HEK293 (cell line): ENCODE results near the gene CUL9.

Source experiments
- ATF2 ChIP-seq: fragments of 450-650 bp; formaldehyde crosslinking; IDR thresholded peaks from 2 replicates; pipeline ENCODE4 v1.5.1; 2016; ENCODE audit warnings: missing biosample characterization, missing genetic modification characterization, low read depth
- BCL11A ChIP-seq: fragments of 450-650 bp; formaldehyde crosslinking; IDR thresholded peaks from 2 replicates; pipeline ENCODE4 v1.5.1; 2016; ENCODE audit warnings: low read depth, missing biosample characterization, missing genetic modification characterization
- GLIS2 ChIP-seq: fragments of 450-650 bp; formaldehyde crosslinking; IDR thresholded peaks from 2 replicates; pipeline ENCODE4 v1.5.1; 2016; ENCODE audit warnings: missing biosample characterization, missing genetic modification characterization
- IKZF3 ChIP-seq: fragments of 450-650 bp; IDR thresholded peaks from 2 replicates; pipeline ENCODE4 v1.5.0; 2018; ENCODE audit warnings: missing biosample characterization, mild to moderate bottlenecking, missing genetic modification characterization, moderate library complexity
- MEIS1 ChIP-seq: sonication (generic); formaldehyde crosslinking; IDR thresholded peaks from 2 replicates; pipeline ENCODE4 v1.8.1; 2022; ENCODE audit warnings: missing genetic modification reagents, mild to moderate bottlenecking, borderline replicate concordance
- OVOL3 ChIP-seq: fragments of 450-650 bp; formaldehyde crosslinking; IDR thresholded peaks from 2 replicates; pipeline ENCODE4 v1.5.1; 2016; ENCODE audit warnings: missing biosample characterization, missing genetic modification characterization
- PRDM1 ChIP-seq: fragments of 450-650 bp; formaldehyde crosslinking; IDR thresholded peaks from 2 replicates; pipeline ENCODE4; 2016; ENCODE audit warnings: missing biosample characterization, missing genetic modification characterization
- PRDM10 ChIP-seq: fragments of 450-650 bp; formaldehyde crosslinking; IDR thresholded peaks from 2 replicates; pipeline ENCODE4 v1.5.1; 2016; ENCODE audit warnings: missing biosample characterization, missing genetic modification characterization
- SETDB1 ChIP-seq: IDR thresholded peaks from one replicate; pipeline ENCODE4 v1.6.1; 2017; ENCODE audit warnings: mild to moderate bottlenecking, low read length, moderate library complexity, mixed read lengths; ENCODE audit not compliant: insufficient read length
- SP7 ChIP-seq: fragments of 450-650 bp; formaldehyde crosslinking; IDR thresholded peaks from 2 replicates; pipeline ENCODE4 v1.5.1; 2016; ENCODE audit warnings: missing biosample characterization, missing genetic modification characterization
- ZBTB11 ChIP-seq: fragments of 450-650 bp; formaldehyde crosslinking; conservative IDR thresholded peaks from 2 replicates; pipeline ENCODE4 v1.5.1; 2016; ENCODE audit warnings: low read depth, missing biosample characterization, missing genetic modification characterization
- ZNF112 ChIP-seq: fragments of 450-650 bp; formaldehyde crosslinking; IDR thresholded peaks from 2 replicates; pipeline ENCODE4 v1.5.0; 2017; ENCODE audit warnings: missing biosample characterization, missing genetic modification characterization
- ZNF121 ChIP-seq: fragments of 450-650 bp; formaldehyde crosslinking; IDR thresholded peaks from 2 replicates; pipeline ENCODE4 v1.5.1; 2016; ENCODE audit warnings: missing biosample characterization, missing genetic modification characterization
- ZNF211 ChIP-seq: fragments of 450-650 bp; formaldehyde crosslinking; IDR thresholded peaks from 2 replicates; pipeline ENCODE4 v1.5.1; 2016; ENCODE audit warnings: low read depth, missing biosample characterization, missing genetic modification characterization
- ZNF239 ChIP-seq: fragments of 450-650 bp; formaldehyde crosslinking; IDR thresholded peaks from 2 replicates; pipeline ENCODE4 v1.5.1; 2016; ENCODE audit warnings: missing biosample characterization, missing genetic modification characterization
- ZNF24 ChIP-seq: fragments of 450-650 bp; formaldehyde crosslinking; IDR thresholded peaks from 2 replicates; pipeline ENCODE4 v1.5.1; 2016; ENCODE audit warnings: missing biosample characterization, missing genetic modification characterization
- ZNF248 ChIP-seq: fragments of 450-650 bp; formaldehyde crosslinking; IDR thresholded peaks from 2 replicates; pipeline ENCODE4 v1.5.1; 2017; ENCODE audit warnings: missing biosample characterization, missing genetic modification characterization
- ZNF311 ChIP-seq: fragments of 450-650 bp; formaldehyde crosslinking; IDR thresholded peaks from 2 replicates; pipeline ENCODE4 v1.5.1; 2017; ENCODE audit warnings: missing biosample characterization, missing genetic modification characterization, borderline replicate concordance
- ZNF324 ChIP-seq: fragments of 450-650 bp; formaldehyde crosslinking; IDR thresholded peaks from 2 replicates; pipeline ENCODE4 v1.5.1; 2016; ENCODE audit warnings: missing biosample characterization, missing genetic modification characterization
- ZNF37A ChIP-seq: fragments of 450-650 bp; IDR thresholded peaks from 2 replicates; pipeline ENCODE4 v1.5.1; 2018; ENCODE audit warnings: missing biosample characterization, missing genetic modification characterization
- ZNF394 ChIP-seq: fragments of 450-650 bp; formaldehyde crosslinking; IDR thresholded peaks from 2 replicates; pipeline ENCODE4 v1.5.1; 2016; ENCODE audit warnings: missing biosample characterization, missing genetic modification characterization, mild to moderate bottlenecking, moderate library complexity, borderline replicate concordance
- ZNF548 ChIP-seq: fragments of 450-650 bp; formaldehyde crosslinking; IDR thresholded peaks from 2 replicates; pipeline ENCODE4 v1.5.1; 2016; ENCODE audit warnings: missing biosample characterization, missing genetic modification characterization
- ZNF600 ChIP-seq: fragments of 450-650 bp; formaldehyde crosslinking; IDR thresholded peaks from 2 replicates; pipeline ENCODE4 v1.5.1; 2016; ENCODE audit warnings: missing biosample characterization, missing genetic modification characterization
- ZNF629 ChIP-seq: fragments of 450-650 bp; formaldehyde crosslinking; IDR thresholded peaks from 2 replicates; pipeline ENCODE4 v1.5.1; 2017; ENCODE audit warnings: missing biosample characterization, missing genetic modification characterization
- ZNF677 ChIP-seq: fragments of 450-650 bp; IDR thresholded peaks from 2 replicates; pipeline ENCODE4 v1.5.0; 2018; ENCODE audit warnings: missing biosample characterization, mild to moderate bottlenecking, missing genetic modification characterization, moderate library complexity
- ZNF747 ChIP-seq: fragments of 450-650 bp; formaldehyde crosslinking; IDR thresholded peaks from 2 replicates; pipeline ENCODE4 v1.5.1; 2016; ENCODE audit warnings: missing biosample characterization, missing genetic modification characterization
- ZNF776 ChIP-seq: fragments of 450-650 bp; formaldehyde crosslinking; IDR thresholded peaks from 2 replicates; pipeline ENCODE4 v1.5.0; 2017; ENCODE audit warnings: missing biosample characterization, missing genetic modification characterization, borderline replicate concordance
- ZNF837 ChIP-seq: fragments of 450-650 bp; formaldehyde crosslinking; IDR thresholded peaks from 2 replicates; pipeline ENCODE4 v1.5.1; 2016; ENCODE audit warnings: missing biosample characterization, missing genetic modification characterization
- ZNF843 ChIP-seq: fragments of 450-650 bp; formaldehyde crosslinking; IDR thresholded peaks from 2 replicates; pipeline ENCODE4 v1.5.1; 2016; ENCODE audit warnings: missing biosample characterization, missing genetic modification characterization
- ZSCAN23 ChIP-seq: fragments of 450-650 bp; formaldehyde crosslinking; IDR thresholded peaks from 2 replicates; pipeline ENCODE4 v1.5.1; 2016; ENCODE audit warnings: missing biosample characterization, missing genetic modification characterization
- TF ChIP-seq, protein P1 (sequence below): fragments of 450-650 bp; formaldehyde crosslinking; IDR thresholded peaks from 2 replicates; pipeline ENCODE4 v1.5.1; 2016; ENCODE audit warnings: missing biosample characterization, missing genetic modification characterization

Gene CUL9

GRCh38 chr6:43174263-43175112, 7.5 kb upstream of the CUL9 start (continued):
- TF ChIP-seq ZBTB11 (tag by site-specific recombination) (peak; percentile 35; the same call in 1 of the 2 replicates), ZNF629 (tag by site-specific recombination) (peak; percentile 41; the same call in 1 of the 2 replicates), ZNF548 (tag by site-specific recombination) (no peak), ZNF239 (tag by site-specific recombination) (no peak), PRDM10 (tag by site-specific recombination) (peak; percentile 83), ZNF843 (tag by site-specific recombination) (peak; percentile 56; the same call in 1 of the 2 replicates), ZNF394 (tag by site-specific recombination) (no peak), MEIS1 (CRISPR knock-in tag) (no peak), ZNF112 (tag by site-specific recombination) (no peak), ZNF776 (tag by site-specific recombination) (no peak), ZNF747 (tag by site-specific recombination) (no peak), ATF2 (tag by site-specific recombination) (no peak), ZNF24 (tag by site-specific recombination) (no peak), ZNF324 (tag by site-specific recombination) (no peak), ZNF37A (tag by site-specific recombination) (no peak), ZNF121 (tag by site-specific recombination) (no peak), ZNF677 (tag by site-specific recombination) (no peak), SP7 (tag by site-specific recombination) (peak; percentile 77), ZNF600 (tag by site-specific recombination) (peak; percentile 76), ZNF837 (tag by site-specific recombination) (no peak), ZNF311 (tag by site-specific recombination) (no peak), IKZF3 (tag by site-specific recombination) (peak; percentile 97), OVOL3 (tag by site-specific recombination) (no peak), PRDM1 (tag by site-specific recombination) (no peak), BCL11A (0 out of 2 replicates have a peak, but pooled peaks have one; percentile 44), SETDB1 (no peak), ZNF211 (no peak), ZSCAN23 (tag by site-specific recombination) (no peak), ZNF248 (tag by site-specific recombination) (no peak), GLIS2 (tag by site-specific recombination) (peak; percentile 88)
- TF ChIP-seq, protein P1, sequence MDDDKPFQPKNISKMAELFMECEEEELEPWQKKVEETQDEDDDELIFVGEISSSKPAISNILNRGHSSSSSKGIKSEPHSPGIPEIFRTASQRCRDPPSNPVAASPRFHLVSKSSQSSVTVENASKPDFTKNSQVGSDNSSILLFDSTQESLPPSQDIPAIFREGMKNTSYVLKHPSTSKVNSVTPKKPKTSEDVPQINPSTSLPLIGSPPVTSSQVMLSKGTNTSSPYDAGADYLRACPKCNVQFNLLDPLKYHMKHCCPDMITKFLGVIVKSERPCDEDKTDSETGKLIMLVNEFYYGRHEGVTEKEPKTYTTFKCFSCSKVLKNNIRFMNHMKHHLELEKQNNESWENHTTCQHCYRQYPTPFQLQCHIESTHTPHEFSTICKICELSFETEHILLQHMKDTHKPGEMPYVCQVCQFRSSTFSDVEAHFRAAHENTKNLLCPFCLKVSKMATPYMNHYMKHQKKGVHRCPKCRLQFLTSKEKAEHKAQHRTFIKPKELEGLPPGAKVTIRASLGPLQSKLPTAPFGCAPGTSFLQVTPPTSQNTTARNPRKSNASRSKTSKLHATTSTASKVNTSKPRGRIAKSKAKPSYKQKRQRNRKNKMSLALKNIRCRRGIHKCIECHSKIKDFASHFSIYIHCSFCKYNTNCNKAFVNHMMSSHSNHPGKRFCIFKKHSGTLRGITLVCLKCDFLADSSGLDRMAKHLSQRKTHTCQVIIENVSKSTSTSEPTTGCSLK (tag by site-specific recombination): no peak
